ENCODE results near the gene RERG.

The RERG gene

GRCh38 chr12:15193946-15194345 is 27.3 kb downstream of the RERG start:
- FAIRE-seq (no peak), DNase-seq (ENCODE audit: insufficient read length, low spot score) (no peak)

DNA sequence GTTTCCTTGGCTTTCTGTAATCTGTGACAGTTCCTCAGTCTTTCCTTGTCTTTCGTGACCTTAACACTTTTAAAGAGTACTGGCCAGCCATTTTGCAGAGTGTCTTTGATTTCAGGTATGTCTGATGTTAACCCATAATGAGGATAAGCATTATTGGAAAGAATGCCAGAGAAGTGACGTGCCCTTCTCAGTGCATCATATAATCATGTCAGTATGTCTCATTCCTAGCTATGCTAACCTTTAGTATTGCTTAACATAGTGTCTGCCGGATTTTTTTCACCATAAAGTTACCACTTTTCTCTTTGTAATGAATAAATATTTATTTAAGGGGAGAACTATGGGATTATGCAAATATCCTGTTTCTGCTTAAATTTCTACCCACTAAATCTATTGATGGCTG is 28.5 kb downstream of the RERG start:
- DNase-seq (ENCODE audit: insufficient read length, low spot score) (no peak), FAIRE-seq (no peak)

- no peak for FAIRE-seq
- DNase-seq (ENCODE audit: insufficient read length, low spot score) = no peak
These were observed 33.1 kb downstream of the RERG start for GRCh38 chr12:15188127-15188526.

DNA sequence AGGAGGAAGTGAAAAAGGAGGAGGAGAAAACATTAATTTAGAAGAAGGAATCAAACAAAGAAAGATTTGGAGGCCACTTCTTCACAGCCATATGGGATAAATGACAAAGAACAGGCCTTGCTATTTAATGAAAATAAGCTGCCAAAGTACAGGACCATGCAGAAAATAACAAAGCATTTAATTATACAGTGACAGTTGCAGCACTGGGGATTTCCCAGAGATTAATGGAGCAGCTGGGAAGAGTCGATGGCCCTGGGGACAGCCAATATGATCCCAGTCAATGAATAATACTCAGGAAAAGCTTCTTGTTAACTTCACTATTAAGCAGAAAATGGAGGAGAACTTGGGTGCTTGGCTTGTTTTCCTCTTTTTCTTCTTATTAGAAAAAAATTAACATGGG is 34.6 kb downstream of the RERG start:
- DNase-seq (ENCODE audit: insufficient read length, low spot score) = no peak
- no peak for FAIRE-seq

GRCh38 chr12:15184484-15184883 is 36.7 kb downstream of the RERG start:
- no peak for FAIRE-seq

DNA sequence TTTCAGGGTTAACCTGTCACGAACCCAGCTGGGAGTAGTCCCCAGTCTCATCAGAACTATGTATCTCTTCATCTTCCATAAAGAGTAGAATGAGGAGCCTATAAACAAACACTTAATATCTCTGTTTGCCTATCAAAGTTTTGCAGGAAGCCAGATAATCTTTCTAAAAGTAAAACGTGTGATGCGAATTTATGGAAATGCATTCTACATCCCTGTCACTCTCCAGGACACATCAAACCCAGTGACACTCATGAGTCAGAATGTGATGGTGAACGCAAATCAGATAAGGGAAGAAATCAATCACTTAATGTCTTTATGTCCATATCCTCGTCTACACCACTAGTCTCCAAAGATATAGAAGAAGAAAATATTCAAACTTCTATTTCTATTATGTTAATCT is 37.4 kb downstream of the RERG start:
- DNase-seq (ENCODE audit: insufficient read length, low spot score) = no peak
- FAIRE-seq = no peak

More at GRCh38 chr12:15184484-15184883, 36.7 kb downstream of the RERG start:
- DNase-seq (ENCODE audit: insufficient read length, low spot score) = no peak

DNA sequence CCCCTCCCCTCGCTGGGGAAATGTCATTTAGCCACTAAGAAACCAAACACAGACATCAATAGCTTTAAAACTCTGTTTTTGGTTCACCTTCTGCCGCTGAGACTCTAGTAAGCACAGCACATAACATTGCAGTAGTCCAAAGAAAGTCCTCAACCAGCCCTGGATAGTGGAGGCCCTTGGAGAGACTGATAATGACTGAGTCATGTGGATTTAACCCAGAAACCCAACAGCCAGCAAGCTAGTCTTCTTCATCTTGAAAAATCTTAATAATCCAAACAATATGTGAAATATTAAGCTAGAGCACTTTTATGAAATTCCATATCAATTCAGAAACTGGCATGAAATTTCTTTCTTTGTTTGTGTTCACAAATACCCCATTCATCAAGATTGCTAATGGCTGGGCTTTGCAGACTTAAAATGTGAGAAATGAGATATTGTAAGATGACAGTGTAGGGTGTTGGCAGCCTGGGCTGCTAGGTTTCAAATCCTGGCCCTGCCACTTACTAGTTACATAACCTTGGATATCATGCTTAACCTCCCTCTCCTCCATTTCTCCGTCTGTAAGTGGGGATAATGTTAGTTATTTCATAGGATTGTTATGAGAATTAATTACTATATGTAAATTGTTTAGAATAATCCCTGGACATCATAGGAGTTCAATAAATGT is 40.1 kb downstream of the RERG start:
- DNase-seq (ENCODE audit: insufficient read length, low spot score) = no peak
- FAIRE-seq = no peak

- FAIRE-seq (no peak), DNase-seq (ENCODE audit: insufficient read length, low spot score) (no peak)
These were observed 40.9 kb downstream of the RERG start for GRCh38 chr12:15180325-15180724.

DNA sequence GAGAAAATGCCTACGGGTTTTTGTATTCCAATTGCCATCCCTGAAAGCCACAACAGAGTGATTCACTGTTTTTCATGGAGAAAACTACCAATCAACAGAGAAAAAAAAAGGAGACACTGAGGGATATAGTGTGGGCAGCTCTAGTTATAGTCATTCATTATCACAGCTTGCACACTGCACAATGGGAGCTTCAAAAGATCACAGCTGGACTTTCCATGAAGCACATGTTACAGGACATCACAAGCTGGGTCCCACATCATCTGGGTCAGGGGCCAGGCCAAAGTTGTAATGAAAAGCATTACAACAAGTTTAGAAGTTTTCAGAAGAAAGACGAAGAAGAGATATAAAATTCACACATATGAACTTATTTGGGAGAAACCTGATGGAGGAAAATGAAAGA is 41.5 kb downstream of the RERG start:
- FAIRE-seq (no peak), DNase-seq (ENCODE audit: insufficient read length, low spot score) (no peak)

DNA sequence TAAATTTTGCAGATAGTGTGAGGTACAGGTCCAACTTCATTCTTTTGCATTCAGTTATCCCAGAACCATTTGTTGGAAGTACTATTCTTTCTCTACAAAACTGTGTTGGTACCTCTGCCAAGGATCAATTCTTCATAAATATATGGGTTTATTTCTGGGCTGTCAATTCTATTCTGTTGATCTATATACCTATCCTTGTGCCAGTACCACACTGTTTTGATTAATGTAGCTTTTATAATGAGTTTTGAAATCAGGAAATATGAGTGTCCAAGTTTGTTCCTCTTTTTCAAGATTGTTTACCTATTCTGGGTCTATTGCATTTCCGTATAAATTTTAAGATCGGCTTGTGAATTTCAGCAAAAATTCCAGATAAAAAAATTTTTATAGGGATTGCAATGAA is 48.1 kb downstream of the RERG start:
- no peak for FAIRE-seq

GRCh38 chr12:15172060-15172822 is 49.0 kb downstream of the RERG start:
- FAIRE-seq = no peak
- DNase-seq (ENCODE audit: insufficient read length, low spot score) = no peak

More for the DNA sequence above, 48.1 kb downstream of the RERG start:
- no peak for DNase-seq (ENCODE audit: insufficient read length, low spot score)

DNA sequence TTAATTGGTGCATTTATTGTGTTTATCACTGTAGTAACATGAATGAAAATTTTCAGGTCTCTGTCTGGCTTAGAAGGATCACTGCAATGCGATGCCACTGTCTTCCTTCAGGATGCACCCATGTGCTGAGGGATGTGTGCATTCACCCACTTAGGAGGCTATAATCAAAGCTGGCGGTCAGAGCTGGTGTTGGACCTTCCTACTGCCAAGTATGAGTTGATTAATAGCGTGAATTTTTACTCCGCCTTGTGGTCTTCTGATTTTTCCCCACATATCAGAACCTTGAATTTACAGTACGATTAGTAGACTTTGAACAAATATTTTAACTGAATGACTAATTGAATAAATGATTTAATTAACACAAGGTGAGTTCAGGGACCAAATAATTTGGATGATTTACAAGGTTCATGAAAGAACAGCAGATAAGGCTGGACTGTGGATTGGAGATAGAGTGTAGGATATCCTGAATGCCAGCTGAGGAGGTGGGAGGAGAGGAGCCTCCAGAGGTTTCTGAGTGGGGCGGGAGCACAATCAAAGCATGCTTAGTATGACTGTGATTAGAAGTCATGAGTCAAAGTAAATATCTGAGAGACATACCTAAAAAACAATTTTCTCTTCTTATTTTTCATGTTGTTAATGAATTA is 50.1 kb downstream of the RERG start:
- DNase-seq (ENCODE audit: insufficient read length, low spot score) (no peak), FAIRE-seq (no peak)

GRCh38 chr12:15168026-15168678 is 53.1 kb downstream of the RERG start:
- DNase-seq (ENCODE audit: insufficient read length, low spot score) (no peak), FAIRE-seq (no peak)

DNA sequence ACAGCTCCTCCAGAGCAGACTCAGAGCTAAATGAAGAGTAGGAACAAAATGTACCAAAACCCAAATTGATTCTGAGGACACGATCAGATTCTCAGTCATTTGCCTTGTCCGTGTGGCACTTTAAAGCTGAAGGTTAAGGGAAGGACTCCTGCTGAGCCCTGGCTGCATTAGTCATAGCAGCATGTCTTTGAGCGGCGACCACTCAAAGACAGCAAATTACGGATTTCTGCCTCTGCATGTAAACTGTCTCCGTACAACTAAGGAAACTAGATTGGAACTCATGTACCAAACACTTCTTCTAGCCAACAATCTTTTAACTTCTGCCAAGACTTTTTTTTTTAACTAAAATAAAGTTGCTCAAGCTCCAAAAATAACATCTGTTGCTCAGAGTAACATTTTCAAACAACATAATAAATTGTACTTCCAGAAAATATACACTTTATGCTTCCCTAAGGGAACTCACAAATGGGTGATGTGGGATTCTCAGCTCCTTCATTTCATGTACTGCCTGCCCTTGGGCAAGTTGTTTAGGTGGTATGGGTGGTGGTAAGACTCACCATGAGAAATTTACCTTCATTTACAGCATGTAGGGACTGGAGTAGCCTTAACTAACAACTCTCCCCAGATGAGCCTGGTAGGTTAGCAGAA is 56.1 kb downstream of the RERG start:
- FAIRE-seq = no peak
- no peak for DNase-seq (ENCODE audit: insufficient read length, low spot score)

GRCh38 chr12:15163030-15163976 is 57.9 kb downstream of the RERG start:
- FAIRE-seq (no peak), DNase-seq (ENCODE audit: insufficient read length, low spot score) (no peak)

GRCh38 chr12:15158083-15158482 is 63.1 kb downstream of the RERG start:
- DNase-seq (ENCODE audit: insufficient read length, low spot score) (no peak), FAIRE-seq (no peak)

GRCh38 chr12:15157269-15157671 is 63.9 kb downstream of the RERG start:
- FAIRE-seq (no peak), DNase-seq (ENCODE audit: insufficient read length, low spot score) (no peak)

GRCh38 chr12:15155271-15155670 is 65.9 kb downstream of the RERG start:
- DNase-seq (ENCODE audit: insufficient read length, low spot score) (no peak), FAIRE-seq (no peak)

DNA sequence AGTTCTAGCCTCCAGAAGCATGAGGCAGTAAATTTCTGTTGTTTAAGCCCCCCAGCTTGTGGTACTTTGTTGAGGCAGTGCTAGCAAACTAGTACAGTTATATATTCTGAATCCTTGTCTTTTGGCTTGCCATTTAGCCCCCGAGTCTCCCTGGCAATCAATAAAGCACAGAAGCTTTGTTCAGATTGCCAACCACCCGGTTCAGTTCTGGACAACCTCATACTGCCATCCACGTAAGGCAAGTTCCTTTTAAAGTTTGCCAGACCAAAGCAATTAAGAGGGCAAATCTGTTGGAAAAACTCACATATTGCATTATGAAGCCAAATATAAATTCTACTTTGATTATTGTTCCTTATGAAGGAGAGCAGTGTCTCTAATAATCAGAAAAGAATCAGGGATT is 67.1 kb downstream of the RERG start:
- FAIRE-seq (no peak), DNase-seq (ENCODE audit: insufficient read length, low spot score) (no peak)

- no peak for FAIRE-seq
- no peak for DNase-seq (ENCODE audit: insufficient read length, low spot score)
These were observed 68.3 kb downstream of the RERG start for GRCh38 chr12:15152868-15153267.
